ENCODE data around the gene HS6ST3.

The HS6ST3 gene

GRCh38 chr13:96342286-96342685 is 252.4 kb downstream of the HS6ST3 start:
- DNase-seq: no peak

GRCh38 chr13:96342852-96343465 is 253.1 kb downstream of the HS6ST3 start:
- no peak for DNase-seq

- DNase-seq: no peak
These were observed 257.0 kb downstream of the HS6ST3 start for GRCh38 chr13:96346921-96347320.

GRCh38 chr13:96373597-96373996 is 283.7 kb downstream of the HS6ST3 start:
- no peak for DNase-seq

- DNase-seq: no peak
These were observed 287.9 kb downstream of the HS6ST3 start for GRCh38 chr13:96377835-96378234.

- DNase-seq: no peak
These were observed 290.1 kb downstream of the HS6ST3 start for GRCh38 chr13:96379967-96380366.

- no peak for DNase-seq
These were observed 291.8 kb downstream of the HS6ST3 start for GRCh38 chr13:96381681-96382080.

- no peak for DNase-seq
These were observed 298.7 kb downstream of the HS6ST3 start for GRCh38 chr13:96388598-96388997.

- DNase-seq: no peak
These were observed 301.7 kb downstream of the HS6ST3 start for GRCh38 chr13:96391606-96392005.

- DNase-seq: no peak
These were observed 307.9 kb downstream of the HS6ST3 start for GRCh38 chr13:96397807-96398206.

GRCh38 chr13:96398486-96398885 is 308.6 kb downstream of the HS6ST3 start:
- DNase-seq: no peak

GRCh38 chr13:96403241-96403640 is 313.3 kb downstream of the HS6ST3 start:
- no peak for DNase-seq

GRCh38 chr13:96403651-96404050 is 313.7 kb downstream of the HS6ST3 start:
- no peak for DNase-seq

- no peak for DNase-seq
These were observed 326.0 kb downstream of the HS6ST3 start for GRCh38 chr13:96415831-96416385.

GRCh38 chr13:96417939-96418685 is 328.2 kb downstream of the HS6ST3 start:
- DNase-seq: no peak

GRCh38 chr13:96421314-96421713 is 331.4 kb downstream of the HS6ST3 start:
- no peak for DNase-seq

- DNase-seq: no peak
These were observed 332.1 kb downstream of the HS6ST3 start for GRCh38 chr13:96422002-96422401.

GRCh38 chr13:96426167-96426566 is 336.3 kb downstream of the HS6ST3 start:
- no peak for DNase-seq

GRCh38 chr13:96428911-96429310 is 339.0 kb downstream of the HS6ST3 start:
- no peak for DNase-seq

GRCh38 chr13:96431044-96431581 is 341.2 kb downstream of the HS6ST3 start:
- no peak for DNase-seq

- no peak for DNase-seq
These were observed 354.8 kb downstream of the HS6ST3 start for GRCh38 chr13:96444676-96445075.

GRCh38 chr13:96449920-96450319 is 360.0 kb downstream of the HS6ST3 start:
- no peak for DNase-seq

- no peak for DNase-seq
These were observed 360.6 kb downstream of the HS6ST3 start for GRCh38 chr13:96450326-96451020.

GRCh38 chr13:96454466-96454865 is 364.6 kb downstream of the HS6ST3 start:
- no peak for DNase-seq

All from NCI-H2227 treated with DMSO at 0.1 percent for 48 hours (cell line).